H1 (cell line): ENCODE results near the gene CREBL2. TPM values are rescaled to one million over a fixed set of nuclear protein-coding genes. Genes with fewer than 3 reads are reported as not detected.

Source experiments
- CTCF ChIA-PET: fragments of 300-600 bp; sonication (Branson Sonifier 250); formaldehyde crosslinking; loops from one replicate; lab custom pipeline; 2021; ENCODE audit not compliant: partially characterized antibody; lab: Charles Lee
- POLR2A ChIA-PET: fragments of 300-600 bp; sonication (Branson Sonifier 250); formaldehyde crosslinking; loops from one replicate; lab custom pipeline; 2021; ENCODE audit warnings: inconsistent platforms; ENCODE audit not compliant: partially characterized antibody; lab: Charles Lee
- DNase-seq, 2 experiments: peaks; one replicate each; pipeline versions ENCODE4 v3.0.0 to v3.0.0-alpha.2; 2010 to 2022; ENCODE audit warnings: low spot score in 2 of 2, low read depth in 1 of 2, mixed read lengths in 1 of 2
- FAIRE-seq: peaks from 2 replicates; lab custom pipeline; 2011; peaks lifted over from hg19 to GRCh38; lab: Jason Lieb, UNC
- H2AFZ ChIP-seq: 2 replicates; pipeline ENCODE4 v1.8.1; 2012; ENCODE audit warnings: low read length, inconsistent platforms
- H2AK5ac ChIP-seq: 2 replicates; pipeline ENCODE4 v1.6.1; 2013; ENCODE audit warnings: low read depth, low read length
- H2BK120ac ChIP-seq: replicated peaks from 2 replicates; pipeline ENCODE3; 2013; ENCODE audit warnings: low read depth, low read length, inconsistent platforms
- H2BK12ac ChIP-seq: 2 replicates; pipeline ENCODE4 v1.6.1; 2013; ENCODE audit warnings: low read depth, low read length
- H2BK15ac ChIP-seq: 2 replicates; pipeline ENCODE4 v1.6.1; 2013; ENCODE audit warnings: low read length
- H2BK20ac ChIP-seq: 2 replicates; pipeline ENCODE4 v1.6.1; 2013; ENCODE audit warnings: low read length
- H2BK5ac ChIP-seq: 2 replicates; pipeline ENCODE4 v1.6.1; 2013; ENCODE audit warnings: low read depth, low read length
- H3K14ac ChIP-seq: 2 replicates; pipeline ENCODE4 v1.6.1; 2013; ENCODE audit warnings: inconsistent platforms; ENCODE audit not compliant: insufficient read length
- H3K18ac ChIP-seq: 2 replicates; pipeline ENCODE4 v1.6.1; 2013; ENCODE audit warnings: low read length; ENCODE audit errors: extremely low read depth
- H3K23ac ChIP-seq: 2 replicates; pipeline ENCODE4 v1.6.1; 2013; ENCODE audit warnings: inconsistent platforms; ENCODE audit not compliant: insufficient read length
- H3K23me2 ChIP-seq: 2 replicates; pipeline ENCODE4 v1.6.1; 2013; ENCODE audit warnings: low read depth, low read length
- H3K27ac ChIP-seq: 2 replicates; pipeline ENCODE4 v1.6.1; 2011; ENCODE audit warnings: low read depth, low read length, inconsistent platforms
- H3K27me3 ChIP-seq, 4 experiments: replicated peaks in 1 of 4; 1 replicate in 1 of 4; 2 replicates in 3 of 4; pipeline versions ENCODE4 v1.6.1 to v1.8.1; 2011 to 2013; ENCODE audit warnings: low read length in 3 of 4, mild to moderate bottlenecking in 3 of 4, inconsistent platforms in 2 of 4, mixed read lengths in 2 of 4, moderate library complexity in 1 of 4; ENCODE audit not compliant: control insufficient read depth in 3 of 4, insufficient read depth in 3 of 4; ENCODE audit errors: extremely low read depth in 1 of 4
- H3K36me3 ChIP-seq, 4 experiments: 2 replicates each; pipeline versions ENCODE4 v1.6.1 to v1.8.1; 2011 to 2013; ENCODE audit warnings: mild to moderate bottlenecking in 4 of 4, low read length in 3 of 4, moderate library complexity in 2 of 4, control low read depth in 1 of 4, inconsistent platforms in 1 of 4; ENCODE audit not compliant: insufficient read depth in 4 of 4, control insufficient read depth in 2 of 4
- H3K4ac ChIP-seq: replicated peaks from 2 replicates; pipeline ENCODE3; 2013; ENCODE audit warnings: low read length, low read depth, mixed read lengths, inconsistent platforms; ENCODE audit not compliant: insufficient read length
- H3K4me1 ChIP-seq, 4 experiments: replicated peaks in 1 of 4; 1 replicate in 1 of 4; 2 replicates in 3 of 4; pipeline versions ENCODE4 v1.6.1 to v1.8.1; 2011 to 2013; ENCODE audit warnings: low read length in 3 of 4, inconsistent platforms in 2 of 4, mixed read lengths in 1 of 4; ENCODE audit not compliant: insufficient read depth in 4 of 4, control insufficient read depth in 3 of 4
- H3K4me2 ChIP-seq, 2 experiments: 2 replicates each; pipeline versions ENCODE4 v1.6.1 to v1.8.1; 2011 to 2013; ENCODE audit warnings: low read depth in 2 of 2, low read length in 2 of 2, control low read depth in 1 of 2, inconsistent platforms in 1 of 2, mild to moderate bottlenecking in 1 of 2; ENCODE audit not compliant: insufficient read depth in 1 of 2
- H3K4me3 ChIP-seq, 4 experiments: fragments of 200-600, 300-600 bp in 1 of 4; sonication (generic), shearing (Covaris generic), sonication (Bioruptor Twin) in 1 of 4; 2 replicates each; pipeline versions ENCODE4 v1.5.1 to v1.8.1; 2011 to 2016; ENCODE audit warnings: low read length in 4 of 4, low read depth in 3 of 4, control low read depth in 2 of 4, inconsistent platforms in 2 of 4, mild to moderate bottlenecking in 2 of 4, mixed read lengths in 1 of 4, moderate library complexity in 1 of 4; ENCODE audit not compliant: insufficient read depth in 2 of 4; ENCODE audit errors: extremely low read depth in 1 of 4
- H3K56ac ChIP-seq: replicated peaks from 2 replicates; pipeline ENCODE3; 2013; ENCODE audit warnings: low read depth, mild to moderate bottlenecking, mixed read lengths, low read length, inconsistent platforms; ENCODE audit not compliant: insufficient read length
- H3K79me1 ChIP-seq: 2 replicates; pipeline ENCODE4 v1.6.1; 2013; ENCODE audit warnings: low read depth, low read length, control low read depth
- H3K79me2 ChIP-seq, 2 experiments: 2 replicates each; pipeline versions ENCODE4 v1.6.1 to v1.8.1; 2012 to 2013; ENCODE audit warnings: low read length in 2 of 2, mild to moderate bottlenecking in 2 of 2, inconsistent platforms in 1 of 2; ENCODE audit not compliant: insufficient read depth in 2 of 2, control insufficient read depth in 1 of 2
- H3K9ac ChIP-seq, 4 experiments: replicated peaks in 1 of 4; 1 replicate in 1 of 4; 2 replicates in 3 of 4; pipeline versions ENCODE4 v1.6.1 to v1.8.1; 2011 to 2013; ENCODE audit warnings: low read depth in 3 of 4, low read length in 3 of 4, control low read depth in 2 of 4, mild to moderate bottlenecking in 2 of 4, moderate library complexity in 2 of 4, inconsistent platforms in 1 of 4; ENCODE audit errors: extremely low read depth in 1 of 4
- H3K9me3 ChIP-seq, 2 experiments: 2 replicates each; pipeline versions ENCODE4 v1.6.1 to v1.8.1; 2012 to 2013; ENCODE audit warnings: mild to moderate bottlenecking in 2 of 2, moderate library complexity in 2 of 2, control low read depth in 1 of 2, inconsistent platforms in 1 of 2, low read depth in 1 of 2, low read length in 1 of 2, mixed read lengths in 1 of 2; ENCODE audit not compliant: insufficient read depth in 2 of 2
- H4K20me1 ChIP-seq, 2 experiments: replicated peaks in 1 of 2; 2 replicates each; pipeline versions ENCODE3 to v1.8.1; 2011 to 2013; ENCODE audit warnings: inconsistent platforms in 2 of 2, low read length in 2 of 2, mild to moderate bottlenecking in 1 of 2; ENCODE audit not compliant: insufficient read depth in 2 of 2, control insufficient read depth in 1 of 2
- H4K5ac ChIP-seq: 2 replicates; pipeline ENCODE4 v1.6.1; 2013; ENCODE audit warnings: low read length, low read depth, mixed read lengths, inconsistent platforms; ENCODE audit not compliant: insufficient read length
- H4K8ac ChIP-seq: 2 replicates; pipeline ENCODE4 v1.8.0; 2013; ENCODE audit warnings: mild to moderate bottlenecking, moderate library complexity, low read length, inconsistent platforms; ENCODE audit not compliant: insufficient read depth; ENCODE audit errors: extremely low read depth
- H4K91ac ChIP-seq: replicated peaks from 2 replicates; pipeline ENCODE3; 2013; ENCODE audit warnings: low read length, mixed read lengths, inconsistent platforms; ENCODE audit not compliant: insufficient read length
- BCL11A ChIP-seq, 2 experiments: IDR thresholded peaks; one replicate each; pipeline ENCODE4 v1.6.1; 2011; ENCODE audit warnings: low read depth in 2 of 2, low read length in 2 of 2, mild to moderate bottlenecking in 2 of 2
- CHD2 ChIP-seq: IDR thresholded peaks from 2 replicates; pipeline ENCODE4 v1.6.1; 2012; ENCODE audit warnings: low read length, improper control_type of control experiment
- CREB1 ChIP-seq: IDR thresholded peaks from 2 replicates; pipeline ENCODE4 v1.6.1; 2012; ENCODE audit warnings: inconsistent platforms
- EZH2 ChIP-seq: fragments of 200-600 bp; sonication (generic); IDR thresholded peaks from 2 replicates; pipeline ENCODE4 v1.7.1; 2012; ENCODE audit warnings: low read depth, mild to moderate bottlenecking, moderate library complexity, low read length, inconsistent platforms; ENCODE audit not compliant: severe bottlenecking
- GTF2F1 ChIP-seq: IDR thresholded peaks from 2 replicates; pipeline ENCODE4 v1.6.1; 2012; ENCODE audit warnings: low read depth, low read length, improper control_type of control experiment, borderline replicate concordance
- HDAC6 ChIP-seq: IDR thresholded peaks from one replicate; pipeline ENCODE4 v1.7.1; 2012; ENCODE audit warnings: low read depth, mild to moderate bottlenecking, inconsistent platforms, low read length, moderate library complexity
- JUN ChIP-seq: IDR thresholded peaks from 2 replicates; pipeline ENCODE4 v1.6.1; 2011; ENCODE audit warnings: low read depth, mild to moderate bottlenecking, improper control_type of control experiment, low read length
- KDM4A ChIP-seq: IDR thresholded peaks from one replicate; pipeline ENCODE4 v1.7.1; 2012; ENCODE audit warnings: low read depth, mild to moderate bottlenecking, moderate library complexity, low read length, inconsistent platforms; ENCODE audit not compliant: severe bottlenecking
- NANOG ChIP-seq: IDR thresholded peaks from 2 replicates; pipeline ENCODE4 v1.6.1; 2011; ENCODE audit warnings: low read length, low read depth, mild to moderate bottlenecking, inconsistent platforms; ENCODE audit not compliant: insufficient read depth, poor library complexity, severe bottlenecking
- SP2 ChIP-seq: IDR thresholded peaks from 2 replicates; pipeline ENCODE4 v1.6.1; 2012; ENCODE audit warnings: mild to moderate bottlenecking, low read length, inconsistent platforms
- SUZ12 ChIP-seq: fragments of 200-600 bp; sonication (generic); IDR thresholded peaks from 2 replicates; pipeline ENCODE4 v1.6.1; 2012; ENCODE audit warnings: mild to moderate bottlenecking, inconsistent platforms, low read length, moderate library complexity, mixed read lengths
- ZNF274 ChIP-seq: IDR thresholded peaks from 2 replicates; pipeline ENCODE4 v1.7.0; 2012; ENCODE audit warnings: low read length, borderline replicate concordance; ENCODE audit errors: extremely low read depth
- WGBS, 2 experiments: shearing (Covaris generic) in 1 of 2; methylation state at CpG; one replicate each; pipeline versions ENCODE4 v1.1.6 to v1.1.7; 2013 to 2015; ENCODE audit warnings: low lambda C conversion rate in 2 of 2, mixed read lengths in 2 of 2, inconsistent platforms in 1 of 2, low coverage in 1 of 2, missing lambda C conversion rate in 1 of 2; ENCODE audit not compliant: insufficient replicate concordance in 2 of 2, insufficient coverage in 1 of 2, insufficient read length in 1 of 2; ENCODE audit errors: extremely low coverage in 1 of 2, missing lambda C conversion rate in 1 of 2; 5-methylcytosine and 5-hydroxymethylcytosine counted together
- polyA plus RNA-seq, 7 experiments: library from polyadenylated mRNA; depleted of rRNA in 3 of 7; stranded (reverse) in 5 of 7; unstranded in 2 of 7; fragments of >200 nt in 5 of 7; fragments of 200-250 nt in 2 of 7; gene quantifications; 1 replicate in 5 of 7; 2 replicates in 1 of 7; 4 replicates in 1 of 7; pipeline versions ENCODE4 v1.2.1 to v1.2.3, GENCODE V29; 2011 to 2013; ENCODE audit warnings: missing spikeins in 2 of 7, mixed read lengths in 2 of 7
- total RNA-seq: library from RNA; stranded (reverse); fragmentation: NEBNext Ultra II Directional; extraction: Animal tissue kit (Norgen Biotek cat#: 25700); gene quantifications from 2 replicates; pipeline ENCODE4 v1.2.1, GENCODE V29; 2021
- TF ChIP-seq, protein P1 (sequence below): IDR thresholded peaks from 2 replicates; pipeline ENCODE4 v1.6.1; 2011; ENCODE audit warnings: low read length, improper control_type of control experiment

CREBL2 gene
- total and polyA plus RNA-seq, 2 of the 8 experiments (the other 6 are each of a cell fraction or from before 2014, with no cell fraction given): 9.8 to 18.3 TPM

DNA sequence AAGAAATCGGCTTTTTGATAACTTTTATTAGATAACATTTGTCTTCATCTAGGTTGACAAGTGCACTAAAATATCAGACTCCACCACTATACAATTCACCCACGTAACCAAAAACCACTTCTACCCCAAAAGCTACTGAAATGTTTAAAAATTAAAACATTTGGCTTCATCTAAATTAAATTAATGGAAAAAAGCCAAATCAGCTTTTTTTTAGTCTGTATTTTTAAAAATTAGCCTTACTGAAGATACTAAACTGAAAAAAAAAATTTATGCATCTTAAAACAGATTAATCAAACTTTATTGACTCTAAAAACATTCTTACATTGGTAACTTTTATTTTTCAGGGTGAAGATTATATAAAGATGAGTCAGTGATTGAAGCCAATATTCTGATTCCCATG is 30.0 kb downstream of the CREBL2 start:
- no peak overlapping the region for H2BK5ac ChIP-seq
- no peak for TF ChIP-seq EZH2
- no peak for TF ChIP-seq ZNF274
- TF ChIP-seq CHD2: no peak
- no peak for TF ChIP-seq BCL11A (IDR thresholded peaks at IDR 0.05; ENCODE audit: low read depth in 2 of 2, low read length in 2 of 2)
- TF ChIP-seq KDM4A: no peak
- no peak for TF ChIP-seq JUN
- no peak for TF ChIP-seq CREB1
- TF ChIP-seq HDAC6: no peak
- no peak for TF ChIP-seq NANOG
- no peak for TF ChIP-seq SP2
- no peak for TF ChIP-seq SUZ12
- no peak for TF ChIP-seq GTF2F1
- TF ChIP-seq, protein P1, sequence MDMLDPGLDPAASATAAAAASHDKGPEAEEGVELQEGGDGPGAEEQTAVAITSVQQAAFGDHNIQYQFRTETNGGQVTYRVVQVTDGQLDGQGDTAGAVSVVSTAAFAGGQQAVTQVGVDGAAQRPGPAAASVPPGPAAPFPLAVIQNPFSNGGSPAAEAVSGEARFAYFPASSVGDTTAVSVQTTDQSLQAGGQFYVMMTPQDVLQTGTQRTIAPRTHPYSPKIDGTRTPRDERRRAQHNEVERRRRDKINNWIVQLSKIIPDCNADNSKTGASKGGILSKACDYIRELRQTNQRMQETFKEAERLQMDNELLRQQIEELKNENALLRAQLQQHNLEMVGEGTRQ: no peak

More for the DNA sequence above, 30.0 kb downstream of the CREBL2 start:
- no peaks in the 10 kb centered on the region for H3K23me2 ChIP-seq
- WGBS, 2 experiments: 92% methylated on average over 2 of the region's 2 CpGs; no CpG with 5 or more reads in 1 of the 2 experiments
- no peak overlapping the region for H2BK15ac ChIP-seq
- H3K9me3 ChIP-seq: no peaks in the 10 kb centered on the region; a peak in 1 of 4 replicates
- no peaks in the 10 kb centered on the region for H3K79me2 ChIP-seq
- no peak overlapping the region for H3K4me2 ChIP-seq
- peaks cover 0 to 19% (median 1%) of the 10 kb centered on the region in 4 experiments; a peak in 2 of 7 replicates for H3K4me1 ChIP-seq
- H3K79me1 ChIP-seq: no peaks in the 10 kb centered on the region
- no peak overlapping the region for H3K18ac ChIP-seq
- no peak overlapping the region for H3K4ac ChIP-seq
- no peak overlapping the region for H4K5ac ChIP-seq
- DNase-seq (no peak), FAIRE-seq (no peak)
- H4K8ac ChIP-seq: no peak overlapping the region
- H3K14ac ChIP-seq: no peak overlapping the region
- H2AFZ ChIP-seq: no peak overlapping the region
- H3K27ac ChIP-seq: no peak overlapping the region
- H3K4me3 ChIP-seq: no peak overlapping the region
- H3K23ac ChIP-seq: no peak overlapping the region
- no peak overlapping the region for H4K91ac ChIP-seq
- ChIA-PET CTCF (interaction anchor here (2.2 to 2.7 kb wide), 2 partner anchors 13 to 57 kb away, joined by 5 to 31 read pairs; no protein-coding TSS in a partner anchor), POLR2A (interaction anchor here (2.7 kb wide), 1 partner anchor 10 kb away, joined by 6 read pairs; no protein-coding TSS in a partner anchor)
- H3K36me3 ChIP-seq: peaks cover 0 to 19% (median 3%) of the 10 kb centered on the region in 4 experiments; a peak in 5 of 8 replicates
- no peaks in the 10 kb centered on the region for H3K27me3 ChIP-seq
- no peak overlapping the region for H3K56ac ChIP-seq
- no peak overlapping the region for H2BK12ac ChIP-seq
- no peak overlapping the region for H2BK20ac ChIP-seq
- H2AK5ac ChIP-seq: no peak overlapping the region
- H2BK120ac ChIP-seq: no peak overlapping the region
- H3K9ac ChIP-seq: no peak overlapping the region
- no peaks in the 10 kb centered on the region for H4K20me1 ChIP-seq
